RWPE1 (cell line): ENCODE data around the gene NGEF.

Source experiments
- CTCF ChIA-PET: fragments of 350-600 bp; sonication (Branson Sonifier 250); formaldehyde crosslinking; extraction: SDS; loops from one replicate; lab custom pipeline; 2021; lab: Yijun Ruan, JAX
- POLR2A ChIA-PET: fragments of 400-600 bp; formaldehyde crosslinking; extraction: SDS; loops from one replicate; lab custom pipeline; 2020; ENCODE audit warnings: antibody characterized with exemption; ENCODE audit not compliant: low non-redundant PET; lab: Yijun Ruan, JAX
- DNase-seq: peaks from one replicate; pipeline ENCODE4 v3.0.0; 2012; ENCODE audit warnings: low spot score
- H3K27ac ChIP-seq: fragments of 450-650 bp; 2 replicates; pipeline ENCODE4 v1.5.1; 2017
- TF ChIP-seq, protein P1 (sequence below): fragments of 450-650 bp; conservative IDR thresholded peaks from 2 replicates; pipeline ENCODE4 v1.5.1; 2017; ENCODE audit warnings: low read depth, mild to moderate bottlenecking

NGEF gene

GRCh38 chr2:232829988-232830387 lies 183.1 kb downstream of the NGEF start:
- POLR2A ChIA-PET: no interaction called here
- CTCF ChIA-PET: interaction anchor here (0.6 kb wide), 2 partner anchors 23 to 390 kb away, joined by 3 read pairs; no protein-coding TSS in a partner anchor
- TF ChIP-seq, protein P1, sequence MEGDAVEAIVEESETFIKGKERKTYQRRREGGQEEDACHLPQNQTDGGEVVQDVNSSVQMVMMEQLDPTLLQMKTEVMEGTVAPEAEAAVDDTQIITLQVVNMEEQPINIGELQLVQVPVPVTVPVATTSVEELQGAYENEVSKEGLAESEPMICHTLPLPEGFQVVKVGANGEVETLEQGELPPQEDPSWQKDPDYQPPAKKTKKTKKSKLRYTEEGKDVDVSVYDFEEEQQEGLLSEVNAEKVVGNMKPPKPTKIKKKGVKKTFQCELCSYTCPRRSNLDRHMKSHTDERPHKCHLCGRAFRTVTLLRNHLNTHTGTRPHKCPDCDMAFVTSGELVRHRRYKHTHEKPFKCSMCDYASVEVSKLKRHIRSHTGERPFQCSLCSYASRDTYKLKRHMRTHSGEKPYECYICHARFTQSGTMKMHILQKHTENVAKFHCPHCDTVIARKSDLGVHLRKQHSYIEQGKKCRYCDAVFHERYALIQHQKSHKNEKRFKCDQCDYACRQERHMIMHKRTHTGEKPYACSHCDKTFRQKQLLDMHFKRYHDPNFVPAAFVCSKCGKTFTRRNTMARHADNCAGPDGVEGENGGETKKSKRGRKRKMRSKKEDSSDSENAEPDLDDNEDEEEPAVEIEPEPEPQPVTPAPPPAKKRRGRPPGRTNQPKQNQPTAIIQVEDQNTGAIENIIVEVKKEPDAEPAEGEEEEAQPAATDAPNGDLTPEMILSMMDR: no peak
- H3K27ac ChIP-seq: no peak overlapping the region
- no peak for DNase-seq
